HepG2 (cell line): ENCODE data around the gene SYNJ2. TPM values are rescaled to one million over a fixed set of nuclear protein-coding genes. Genes with fewer than 3 reads are reported as not detected.

Experiments used
- FOXA3 ChIP-seq: IDR thresholded peaks from 2 replicates; pipeline ENCODE4 v1.6.1; 2016; ENCODE audit warnings: missing genetic modification reagents, missing compliant biosample characterization
- HMG20B ChIP-seq: conservative IDR thresholded peaks from 2 replicates; pipeline ENCODE4 v1.6.1; 2016; ENCODE audit warnings: missing genetic modification reagents, missing compliant biosample characterization
- HNRNPUL1 ChIP-seq: fragments of 200-400 bp; formaldehyde crosslinking; IDR thresholded peaks from 2 replicates; pipeline ENCODE4 v1.6.1; 2017; ENCODE audit warnings: low read depth, mild to moderate bottlenecking, low read length, moderate library complexity
- KDM1A ChIP-seq: IDR thresholded peaks from 2 replicates; pipeline ENCODE4 v1.6.1; 2016; ENCODE audit warnings: missing compliant biosample characterization
- LRRFIP1 ChIP-seq: sonication (generic); formaldehyde crosslinking; conservative IDR thresholded peaks from 2 replicates; pipeline ENCODE4 v1.4.0; 2020; ENCODE audit warnings: missing genetic modification reagents
- MIXL1 ChIP-seq: IDR thresholded peaks from 2 replicates; pipeline ENCODE4 v1.6.1; 2016
- NFKBIZ ChIP-seq: IDR thresholded peaks from 2 replicates; pipeline ENCODE4 v1.6.1; 2018; ENCODE audit warnings: missing genetic modification reagents, missing compliant biosample characterization
- RBFOX2 ChIP-seq: fragments of 200-400 bp; formaldehyde crosslinking; IDR thresholded peaks from 2 replicates; pipeline ENCODE4 v1.6.1; 2017; ENCODE audit warnings: low read depth, mild to moderate bottlenecking, low read length
- RBM22 ChIP-seq: fragments of 200-400 bp; formaldehyde crosslinking; optimal IDR thresholded peaks from 2 replicates; pipeline ENCODE3; 2017; ENCODE audit warnings: mild to moderate bottlenecking, low read length, moderate library complexity
- SMAD9 ChIP-seq: sonication (generic); formaldehyde crosslinking; IDR thresholded peaks from 2 replicates; pipeline ENCODE4 v1.5.1; 2020; ENCODE audit warnings: mild to moderate bottlenecking, missing genetic modification reagents
- SP5 ChIP-seq: IDR thresholded peaks from 2 replicates; pipeline ENCODE4 v1.6.1; 2016; ENCODE audit warnings: low read depth, borderline replicate concordance
- ZFP90 ChIP-seq: sonication (generic); formaldehyde crosslinking; IDR thresholded peaks from 2 replicates; pipeline ENCODE4 v1.8.0; 2022; ENCODE audit warnings: missing genetic modification reagents, mild to moderate bottlenecking, inconsistent platforms, borderline replicate concordance
- ZNF136 ChIP-seq: sonication (generic); formaldehyde crosslinking; IDR thresholded peaks from 2 replicates; pipeline ENCODE4 v1.8.1; 2022; ENCODE audit warnings: low read depth, mild to moderate bottlenecking, moderate library complexity, missing genetic modification reagents
- ZNF468 ChIP-seq: sonication (generic); formaldehyde crosslinking; IDR thresholded peaks from 2 replicates; pipeline ENCODE4 v1.8.0; 2022; ENCODE audit warnings: mild to moderate bottlenecking, moderate library complexity, missing genetic modification reagents
- polyA plus RNA-seq, 8 experiments: library from polyadenylated mRNA; depleted of rRNA in 3 of 8; stranded (reverse) in 7 of 8; unstranded in 1 of 8; fragments of >200 nt; fragmentation: Illumina TruSeq in 4 of 8; extraction: Trizol in 4 of 8; gene quantifications; 2 replicates each; pipeline versions ENCODE4 v1.2.1 to v1.2.3, GENCODE V29; 2011 to 2016; ENCODE audit warnings: low read depth in 4 of 8, missing spikeins in 1 of 8, mixed read lengths in 1 of 8; ENCODE audit not compliant: insufficient read depth in 1 of 8
- total RNA-seq, 5 experiments: library from RNA; depleted of rRNA; stranded (reverse); fragments of >200 nt; fragmentation: Illumina TruSeq; extraction: Trizol; gene quantifications; 2 replicates each; pipeline ENCODE4 v1.2.3, GENCODE V29; 2016; ENCODE audit warnings: low read depth in 1 of 5
- TF ChIP-seq, protein P1 (sequence below): sonication (generic); formaldehyde crosslinking; IDR thresholded peaks from 2 replicates; pipeline ENCODE4 v1.5.1; 2020; ENCODE audit warnings: missing genetic modification reagents, mild to moderate bottlenecking, borderline replicate concordance
- TF ChIP-seq, protein P2 (sequence below): sonication (generic); formaldehyde crosslinking; IDR thresholded peaks from 2 replicates; pipeline ENCODE4 v1.8.1; 2023; ENCODE audit warnings: mild to moderate bottlenecking, inconsistent platforms, moderate library complexity, missing genetic modification reagents, borderline replicate concordance
- TF ChIP-seq, protein P3 (sequence below): conservative IDR thresholded peaks from 2 replicates; pipeline ENCODE4 v1.6.1; 2018; ENCODE audit warnings: missing genetic modification reagents
- TF ChIP-seq, protein P4 (sequence below): sonication (generic); formaldehyde crosslinking; IDR thresholded peaks from 2 replicates; pipeline ENCODE4 v1.8.0; 2022; ENCODE audit warnings: low read depth, missing genetic modification reagents

Gene SYNJ2
- total and polyA plus RNA-seq, 2 of the 13 experiments (the other 11 are each of a cell fraction or from before 2014, with no cell fraction given): 39.1 to 57.6 TPM

- TF ChIP-seq, protein P1, sequence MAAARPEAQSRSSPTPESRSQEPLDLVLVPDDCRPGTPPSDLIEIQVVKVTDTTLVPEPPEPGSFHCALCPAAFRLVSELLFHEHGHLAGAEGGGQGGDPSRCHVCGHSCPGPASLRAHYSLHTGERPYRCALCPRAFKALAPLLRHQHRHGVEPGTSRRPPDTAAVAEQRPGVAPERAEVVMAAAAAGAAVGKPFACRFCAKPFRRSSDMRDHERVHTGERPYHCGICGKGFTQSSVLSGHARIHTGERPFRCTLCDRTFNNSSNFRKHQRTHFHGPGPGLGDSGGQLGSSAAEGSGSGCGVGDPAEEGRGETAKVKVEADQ (CRISPR knock-in tag): no peak; the same call in 1 of the 2 replicates
- TF ChIP-seq FOXA3: peak; percentile 91
- TF ChIP-seq HNRNPUL1: no peak
- no peak for TF ChIP-seq SMAD9 (CRISPR knock-in tag)
- TF ChIP-seq LRRFIP1 (CRISPR knock-in tag): no peak
- no peak for TF ChIP-seq ZFP90 (CRISPR knock-in tag)
- TF ChIP-seq KDM1A (CRISPR knock-in tag): peak; percentile 76; the same call in 1 of the 2 replicates
- TF ChIP-seq, protein P2, sequence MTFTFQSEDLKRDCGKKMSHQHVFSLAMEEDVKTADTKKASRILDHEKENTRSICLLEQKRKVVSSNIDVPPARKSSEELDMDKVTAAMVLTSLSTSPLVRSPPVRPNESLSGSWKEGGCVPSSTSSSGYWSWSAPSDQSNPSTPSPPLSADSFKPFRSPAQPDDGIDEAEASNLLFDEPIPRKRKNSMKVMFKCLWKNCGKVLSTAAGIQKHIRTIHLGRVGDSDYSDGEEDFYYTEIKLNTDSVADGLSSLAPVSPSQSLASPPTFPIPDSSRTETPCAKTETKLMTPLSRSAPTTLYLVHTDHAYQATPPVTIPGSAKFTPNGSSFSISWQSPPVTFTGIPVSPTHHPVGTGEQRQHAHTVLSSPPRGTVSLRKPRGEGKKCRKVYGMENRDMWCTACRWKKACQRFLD (CRISPR knock-in tag): no peak; the same call in 1 of the 2 replicates
- no peak for TF ChIP-seq ZNF468 (CRISPR knock-in tag)
- TF ChIP-seq, protein P3, sequence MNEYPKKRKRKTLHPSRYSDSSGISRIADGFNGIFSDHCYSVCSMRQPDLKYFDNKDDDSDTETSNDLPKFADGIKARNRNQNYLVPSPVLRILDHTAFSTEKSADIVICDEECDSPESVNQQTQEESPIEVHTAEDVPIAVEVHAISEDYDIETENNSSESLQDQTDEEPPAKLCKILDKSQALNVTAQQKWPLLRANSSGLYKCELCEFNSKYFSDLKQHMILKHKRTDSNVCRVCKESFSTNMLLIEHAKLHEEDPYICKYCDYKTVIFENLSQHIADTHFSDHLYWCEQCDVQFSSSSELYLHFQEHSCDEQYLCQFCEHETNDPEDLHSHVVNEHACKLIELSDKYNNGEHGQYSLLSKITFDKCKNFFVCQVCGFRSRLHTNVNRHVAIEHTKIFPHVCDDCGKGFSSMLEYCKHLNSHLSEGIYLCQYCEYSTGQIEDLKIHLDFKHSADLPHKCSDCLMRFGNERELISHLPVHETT (CRISPR knock-in tag): 0 out of 2 replicates have a peak, but pooled peaks have one; percentile 26
- TF ChIP-seq NFKBIZ (CRISPR knock-in tag): peak; percentile 79; the same call in 1 of the 2 replicates
- peak; percentile 94 for TF ChIP-seq HMG20B (CRISPR knock-in tag)
- peak; percentile 71 for TF ChIP-seq MIXL1 (CRISPR knock-in tag)
- TF ChIP-seq RBM22: no peak
- TF ChIP-seq, protein P4, sequence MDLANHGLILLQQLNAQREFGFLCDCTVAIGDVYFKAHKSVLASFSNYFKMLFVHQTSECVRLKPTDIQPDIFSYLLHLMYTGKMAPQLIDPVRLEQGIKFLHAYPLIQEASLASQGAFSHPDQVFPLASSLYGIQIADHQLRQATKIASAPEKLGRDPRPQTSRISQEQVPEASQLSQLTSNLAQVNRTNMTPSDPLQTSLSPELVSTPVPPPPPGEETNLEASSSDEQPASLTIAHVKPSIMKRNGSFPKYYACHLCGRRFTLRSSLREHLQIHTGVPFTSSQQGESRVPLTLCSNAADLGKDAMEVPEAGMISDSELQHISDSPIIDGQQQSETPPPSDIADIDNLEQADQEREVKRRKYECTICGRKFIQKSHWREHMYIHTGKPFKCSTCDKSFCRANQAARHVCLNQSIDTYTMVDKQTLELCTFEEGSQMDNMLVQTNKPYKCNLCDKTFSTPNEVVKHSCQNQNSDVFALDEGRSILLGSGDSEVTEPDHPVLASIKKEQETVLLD (CRISPR knock-in tag): no peak
- 0 out of 2 replicates have a peak, but pooled peaks have one; percentile 39 for TF ChIP-seq ZNF136
- TF ChIP-seq RBFOX2: no peak
- TF ChIP-seq SP5 (CRISPR knock-in tag): 0 out of 2 replicates have a peak, but pooled peaks have one; percentile 23
Measured at GRCh38 chr6:157954150-157955117, 27.2 kb upstream of the SYNJ2 start (continued).
